OCI-LY1 (cell line): Measurements from ENCODE around the gene ATG9A.

Experiments used
- H2AFZ ChIP-seq: fragments of 200-600 bp; sonication (generic), shearing (Covaris generic); 2 replicates; pipeline ENCODE4 v1.6.0; 2014; ENCODE audit warnings: antibody characterized with exemption, mild to moderate bottlenecking, low read length
- H3F3A ChIP-seq: fragments of 200-600 bp; sonication (generic), shearing (Covaris generic); 2 replicates; pipeline ENCODE4 v1.6.0; 2014; ENCODE audit warnings: mild to moderate bottlenecking, antibody characterized with exemption, low read length, moderate library complexity; ENCODE audit not compliant: insufficient read depth
- H3K27ac ChIP-seq: fragments of 200-600 bp; sonication (generic); 2 replicates; pipeline ENCODE4 v1.5.1; 2014; ENCODE audit warnings: low read length, mixed run types, mild to moderate bottlenecking, low read depth; ENCODE audit not compliant: poor library complexity, severe bottlenecking
- H3K27me3 ChIP-seq: fragments of 200-600 bp; sonication (generic); 2 replicates; pipeline ENCODE4 v1.6.0; 2014; ENCODE audit warnings: antibody characterized with exemption, mild to moderate bottlenecking, low read length, moderate library complexity; ENCODE audit not compliant: insufficient read depth
- H3K36me3 ChIP-seq: fragments of 200-600 bp; sonication (generic); 2 replicates; pipeline ENCODE4 v1.6.1; 2014; ENCODE audit warnings: mild to moderate bottlenecking, antibody characterized with exemption, low read length, moderate library complexity, mixed read lengths; ENCODE audit not compliant: insufficient read depth
- H3K4me1 ChIP-seq: fragments of 200-600 bp; sonication (generic); 2 replicates; pipeline ENCODE4 v1.5.1; 2014; ENCODE audit warnings: mild to moderate bottlenecking, low read length, moderate library complexity; ENCODE audit not compliant: insufficient read depth, severe bottlenecking
- H3K4me2 ChIP-seq: fragments of 200-600 bp; sonication (generic), shearing (Covaris generic); 2 replicates; pipeline ENCODE4 v1.6.1; 2014; ENCODE audit warnings: low read length
- H3K4me3 ChIP-seq: fragments of 200-600 bp; sonication (generic); 2 replicates; pipeline ENCODE4 v1.5.1; 2014; ENCODE audit warnings: low read length, low read depth, mild to moderate bottlenecking, mixed read lengths; ENCODE audit not compliant: poor library complexity, severe bottlenecking
- H3K79me2 ChIP-seq: fragments of 200-600 bp; shearing (Covaris generic); 2 replicates; pipeline ENCODE4 v1.6.1; 2016; ENCODE audit warnings: mixed run types, low read length, mixed read lengths; ENCODE audit not compliant: insufficient read depth
- H3K9ac ChIP-seq: fragments of 200-600 bp; sonication (generic), shearing (Covaris generic); 2 replicates; pipeline ENCODE4 v1.6.1; 2014; ENCODE audit warnings: mild to moderate bottlenecking, low read length, mixed read lengths
- H3K9me2 ChIP-seq: fragments of 200-600 bp; sonication (generic), shearing (Covaris generic); 2 replicates; pipeline ENCODE4 v1.6.1; 2014; ENCODE audit warnings: low read depth, mild to moderate bottlenecking, low read length, mixed read lengths
- H3K9me3 ChIP-seq: fragments of 200-600 bp; shearing (Covaris generic); 2 replicates; pipeline ENCODE4 v1.6.1; 2014; ENCODE audit warnings: low read length, mixed read lengths
- H4K20me1 ChIP-seq: fragments of 200-600 bp; sonication (generic), shearing (Covaris generic); 2 replicates; pipeline ENCODE4 v1.6.0; 2016; ENCODE audit warnings: mild to moderate bottlenecking, low read length; ENCODE audit not compliant: insufficient read depth
- EZH2 ChIP-seq: fragments of 200-600 bp; sonication (generic), shearing (Covaris generic); IDR thresholded peaks from 2 replicates; pipeline ENCODE4 v1.8.0; 2017; ENCODE audit warnings: borderline replicate concordance, mixed run types, mild to moderate bottlenecking, antibody characterized with exemption, low read length, moderate library complexity, mixed read lengths
- TF ChIP-seq, protein P1 (sequence below): fragments of 200-600 bp; sonication (generic), shearing (Covaris generic); IDR thresholded peaks from 2 replicates; pipeline ENCODE4 v1.5.1; 2017; ENCODE audit warnings: mild to moderate bottlenecking, antibody characterized with exemption, low read length, moderate library complexity, mixed read lengths

The ATG9A gene

DNA sequence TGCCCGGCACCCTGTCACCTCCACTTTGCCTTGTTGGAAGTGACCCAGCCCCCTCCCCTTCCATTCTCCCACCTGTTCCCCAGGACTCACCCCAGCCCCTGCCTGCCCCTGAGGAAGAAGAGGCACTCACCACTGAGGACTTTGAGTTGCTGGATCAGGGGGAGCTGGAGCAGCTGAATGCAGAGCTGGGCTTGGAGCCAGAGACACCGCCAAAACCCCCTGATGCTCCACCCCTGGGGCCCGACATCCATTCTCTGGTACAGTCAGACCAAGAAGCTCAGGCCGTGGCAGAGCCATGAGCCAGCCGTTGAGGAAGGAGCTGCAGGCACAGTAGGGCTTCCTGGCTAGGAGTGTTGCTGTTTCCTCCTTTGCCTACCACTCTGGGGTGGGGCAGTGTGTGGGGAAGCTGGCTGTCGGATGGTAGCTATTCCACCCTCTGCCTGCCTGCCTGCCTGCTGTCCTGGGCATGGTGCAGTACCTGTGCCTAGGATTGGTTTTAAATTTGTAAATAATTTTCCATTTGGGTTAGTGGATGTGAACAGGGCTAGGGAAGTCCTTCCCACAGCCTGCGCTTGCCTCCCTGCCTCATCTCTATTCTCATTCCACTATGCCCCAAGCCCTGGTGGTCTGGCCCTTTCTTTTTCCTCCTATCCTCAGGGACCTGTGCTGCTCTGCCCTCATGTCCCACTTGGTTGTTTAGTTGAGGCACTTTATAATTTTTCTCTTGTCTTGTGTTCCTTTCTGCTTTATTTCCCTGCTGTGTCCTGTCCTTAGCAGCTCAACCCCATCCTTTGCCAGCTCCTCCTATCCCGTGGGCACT, 46.9 kb downstream of the ATG9A start:
- H3K79me2 ChIP-seq = peaks cover 8% of the 10 kb centered on the region; the same call in 1 of the 2 replicates
- peaks cover 15% of the 10 kb centered on the region for H3K4me1 ChIP-seq
- TF ChIP-seq, protein P1, sequence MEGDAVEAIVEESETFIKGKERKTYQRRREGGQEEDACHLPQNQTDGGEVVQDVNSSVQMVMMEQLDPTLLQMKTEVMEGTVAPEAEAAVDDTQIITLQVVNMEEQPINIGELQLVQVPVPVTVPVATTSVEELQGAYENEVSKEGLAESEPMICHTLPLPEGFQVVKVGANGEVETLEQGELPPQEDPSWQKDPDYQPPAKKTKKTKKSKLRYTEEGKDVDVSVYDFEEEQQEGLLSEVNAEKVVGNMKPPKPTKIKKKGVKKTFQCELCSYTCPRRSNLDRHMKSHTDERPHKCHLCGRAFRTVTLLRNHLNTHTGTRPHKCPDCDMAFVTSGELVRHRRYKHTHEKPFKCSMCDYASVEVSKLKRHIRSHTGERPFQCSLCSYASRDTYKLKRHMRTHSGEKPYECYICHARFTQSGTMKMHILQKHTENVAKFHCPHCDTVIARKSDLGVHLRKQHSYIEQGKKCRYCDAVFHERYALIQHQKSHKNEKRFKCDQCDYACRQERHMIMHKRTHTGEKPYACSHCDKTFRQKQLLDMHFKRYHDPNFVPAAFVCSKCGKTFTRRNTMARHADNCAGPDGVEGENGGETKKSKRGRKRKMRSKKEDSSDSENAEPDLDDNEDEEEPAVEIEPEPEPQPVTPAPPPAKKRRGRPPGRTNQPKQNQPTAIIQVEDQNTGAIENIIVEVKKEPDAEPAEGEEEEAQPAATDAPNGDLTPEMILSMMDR = no peak
- TF ChIP-seq EZH2 = no peak
- no peak overlapping the region for H3K27ac ChIP-seq
- no peak overlapping the region for H3K9ac ChIP-seq
- H3K4me2 ChIP-seq = no peak overlapping the region
- H3K9me3 ChIP-seq = no peaks in the 10 kb centered on the region
- H4K20me1 ChIP-seq = no peaks in the 10 kb centered on the region
- H3F3A ChIP-seq = no peaks in the 10 kb centered on the region
- H3K36me3 ChIP-seq = peaks cover 51% of the 10 kb centered on the region
- no peak overlapping the region for H3K4me3 ChIP-seq
- no peaks in the 10 kb centered on the region for H3K9me2 ChIP-seq
- H2AFZ ChIP-seq = no peak overlapping the region
- H3K27me3 ChIP-seq = no peaks in the 10 kb centered on the region

DNA sequence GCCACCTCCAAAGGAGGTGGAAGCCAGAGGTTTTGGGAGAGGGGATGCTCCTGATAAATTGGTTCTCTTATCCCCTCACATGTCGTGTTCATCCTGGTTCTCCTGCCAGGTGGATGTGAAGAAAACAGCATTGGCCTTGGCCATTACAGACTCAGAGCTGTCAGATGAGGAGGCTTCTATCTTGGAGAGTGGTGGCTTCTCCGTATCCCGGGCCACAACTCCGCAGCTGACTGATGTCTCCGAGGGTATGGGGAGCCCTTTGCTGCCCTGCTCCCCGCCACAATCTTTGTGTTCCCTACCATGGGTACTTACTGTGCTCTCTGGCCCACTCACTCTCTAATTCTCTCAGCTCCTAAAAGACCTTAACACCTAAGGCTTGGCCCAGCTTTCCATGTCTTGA, 47.9 kb downstream of the ATG9A start:
- TF ChIP-seq, protein P1 = no peak
- TF ChIP-seq EZH2 = no peak
- no peak overlapping the region for H2AFZ ChIP-seq
- no peaks in the 10 kb centered on the region for H3K9me3 ChIP-seq

DNA sequence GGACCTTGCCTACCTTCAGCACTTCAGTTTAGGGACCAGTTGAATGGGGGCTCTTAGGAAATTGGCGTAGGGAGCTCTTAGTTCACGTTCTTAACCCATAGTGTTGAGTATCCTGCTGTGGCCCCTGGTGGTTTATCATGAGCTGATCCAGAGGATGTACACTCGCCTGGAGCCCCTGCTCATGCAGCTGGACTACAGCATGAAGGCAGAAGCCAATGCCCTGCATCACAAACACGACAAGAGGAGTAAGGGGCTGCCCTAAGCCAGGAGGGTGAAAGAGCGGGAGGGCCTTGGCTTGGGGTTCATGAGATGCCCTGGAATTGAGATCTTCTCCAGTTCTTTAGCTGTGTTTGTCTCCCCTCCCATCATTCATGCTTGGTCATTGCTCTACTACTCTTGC, 48.5 kb downstream of the ATG9A start:
- Histone ChIP-seq H3K4me3 (no peak overlapping the region), H3K4me1 (peaks cover 19% of the 10 kb centered on the region), H3K4me2 (no peak overlapping the region), H4K20me1 (no peaks in the 10 kb centered on the region), H3K27me3 (no peaks in the 10 kb centered on the region), H3K27ac (no peak overlapping the region), H3F3A (no peaks in the 10 kb centered on the region; the same call in 1 of the 2 replicates), H3K36me3 (peaks cover 51% of the 10 kb centered on the region), H3K9me2 (no peaks in the 10 kb centered on the region), H2AFZ (no peak overlapping the region), H3K9me3 (no peaks in the 10 kb centered on the region), H3K79me2 (peaks cover 8% of the 10 kb centered on the region; the same call in 1 of the 2 replicates), H3K9ac (no peak overlapping the region)
- TF ChIP-seq, protein P1 = no peak
- no peak for TF ChIP-seq EZH2

More for the DNA sequence above, 47.9 kb downstream of the ATG9A start:
- H3K4me3 ChIP-seq = no peak overlapping the region
- no peaks in the 10 kb centered on the region for H4K20me1 ChIP-seq
- H3K27ac ChIP-seq = no peak overlapping the region
- H3K36me3 ChIP-seq = peaks cover 51% of the 10 kb centered on the region
- H3K79me2 ChIP-seq = peaks cover 8% of the 10 kb centered on the region; the same call in 1 of the 2 replicates
- peaks cover 15% of the 10 kb centered on the region for H3K4me1 ChIP-seq
- H3K4me2 ChIP-seq = no peak overlapping the region
- H3K9me2 ChIP-seq = no peaks in the 10 kb centered on the region
- H3K9ac ChIP-seq = no peak overlapping the region
- no peaks in the 10 kb centered on the region; the same call in 1 of the 2 replicates for H3F3A ChIP-seq
- no peaks in the 10 kb centered on the region for H3K27me3 ChIP-seq
